T-cell (primary cell): ENCODE measurements around the gene DMRTB1. TPM values are rescaled to one million over a fixed set of nuclear protein-coding genes. Genes with fewer than 3 reads are reported as not detected.
A peak's percentile ranks its signal among the peaks of the same experiment; 100 is the strongest.

Source experiments
- ATAC-seq, 4 experiments: fragments of 200-7000 bp in 3 of 4; fragments of 150-1000 bp in 1 of 4; cut with Tn5 transposase; replicated peaks in 1 of 4; 1 replicate in 3 of 4; 2 replicates in 1 of 4; pipeline ENCODE4 v1.10.0; 2021; ENCODE audit warnings: moderate library complexity in 3 of 4, mild to moderate bottlenecking in 2 of 4, moderate number of reproducible peaks in 1 of 4
- CTCF ChIA-PET, 2 donors: fragments of 300-600 bp; sonication (Branson Sonifier 250); formaldehyde crosslinking; loops; one replicate each; lab custom pipeline; 2022; ENCODE audit warnings: antibody characterized with exemption in 2 of 2; lab: Charles Lee
- POLR2A ChIA-PET, 2 donors: fragments of 300-600 bp; sonication (Branson Sonifier 250); formaldehyde crosslinking; loops; one replicate each; lab custom pipeline; 2022; ENCODE audit warnings: antibody characterized with exemption in 2 of 2; lab: Charles Lee
- DNase-seq, 35 experiments: peaks; one replicate each; pipeline versions ENCODE4 v3.0.0 to v3.0.0-alpha.2; 2013 to 2023
- H3K27ac ChIP-seq: one replicate; pipeline ENCODE4 v1.5.1; 2013; ENCODE audit warnings: low read length
- H3K27me3 ChIP-seq, 2 experiments: replicated peaks in 1 of 2; 1 replicate in 1 of 2; 2 replicates in 1 of 2; pipeline versions ENCODE4 v1.6.1 to v1.7.0; 2013; ENCODE audit warnings: low read length in 1 of 2, mixed read lengths in 1 of 2; ENCODE audit not compliant: control insufficient read depth in 2 of 2, insufficient read depth in 2 of 2; ENCODE audit errors: extremely low read depth in 1 of 2
- H3K36me3 ChIP-seq, 2 donors: 1 replicate in 1 of 2; 2 replicates in 1 of 2; pipeline versions ENCODE4 v1.6.1 to v1.7.0; 2013; ENCODE audit warnings: low read length in 1 of 2; ENCODE audit not compliant: control insufficient read depth in 2 of 2, insufficient read depth in 1 of 2; ENCODE audit errors: extremely low read depth in 1 of 2
- H3K4me1 ChIP-seq, 2 experiments: 1 replicate in 1 of 2; 2 replicates in 1 of 2; pipeline versions ENCODE4 v1.6.1 to v1.7.0; 2013; ENCODE audit warnings: low read length in 2 of 2, mixed read lengths in 1 of 2; ENCODE audit not compliant: insufficient read depth in 2 of 2, control insufficient read depth in 1 of 2; ENCODE audit errors: extremely low read depth in 1 of 2
- H3K4me3 ChIP-seq, 2 donors: 1 replicate in 1 of 2; 2 replicates in 1 of 2; pipeline versions ENCODE4 v1.5.1 to v1.7.0; 2013; ENCODE audit warnings: mild to moderate bottlenecking in 2 of 2, low read length in 1 of 2, moderate library complexity in 1 of 2; ENCODE audit not compliant: control insufficient read depth in 1 of 2; ENCODE audit errors: extremely low read depth in 1 of 2
- H3K9me3 ChIP-seq: 2 replicates; pipeline ENCODE4 v1.7.0; 2013
- H3K27ac Mint-ChIP-seq, 2 donors: one replicate each; pipeline ENCODE4 v1.8.0; 2020 to 2021; ENCODE audit warnings: mild to moderate bottlenecking in 2 of 2, mixed read lengths in 2 of 2
- H3K27me3 Mint-ChIP-seq, 2 donors: one replicate each; pipeline ENCODE4 v1.8.0; 2021 to 2022; ENCODE audit warnings: mixed read lengths in 2 of 2
- H3K36me3 Mint-ChIP-seq: one replicate; pipeline ENCODE4 v1.8.0; 2021; ENCODE audit warnings: mixed read lengths
- H3K4me1 Mint-ChIP-seq, 3 donors: one replicate each; pipeline ENCODE4 v1.8.0; 2020 to 2022; ENCODE audit warnings: mixed read lengths in 3 of 3, mild to moderate bottlenecking in 1 of 3
- H3K4me3 Mint-ChIP-seq, 3 donors: one replicate each; pipeline ENCODE4 v1.8.0; 2020 to 2022; ENCODE audit warnings: mild to moderate bottlenecking in 3 of 3, mixed read lengths in 3 of 3, moderate library complexity in 3 of 3
- H3K9me3 Mint-ChIP-seq, 3 donors: one replicate each; pipeline ENCODE4 v1.8.0; 2020 to 2022; ENCODE audit warnings: mixed read lengths in 3 of 3
- WGBS: methylation state at CpG from one replicate; pipeline ENCODE4 v1.1.5; 2013; ENCODE audit warnings: missing lambda C conversion rate; ENCODE audit not compliant: insufficient coverage; 5-methylcytosine and 5-hydroxymethylcytosine counted together
- total RNA-seq, 35 experiments: library from RNA in 6 of 35; stranded (reverse) in 6 of 35; fragments of 120-200 nt in 1 of 35; gene quantifications; one replicate each; pipeline versions ENCODE4 v1.2.1 to v1.2.4 and lab custom pipeline; 2013 to 2026

Gene DMRTB1
- total RNA-seq, 5 donors from 2014 or later (not counting 1 experiment from before 2014, with no cell fraction given): not detected

DNA sequence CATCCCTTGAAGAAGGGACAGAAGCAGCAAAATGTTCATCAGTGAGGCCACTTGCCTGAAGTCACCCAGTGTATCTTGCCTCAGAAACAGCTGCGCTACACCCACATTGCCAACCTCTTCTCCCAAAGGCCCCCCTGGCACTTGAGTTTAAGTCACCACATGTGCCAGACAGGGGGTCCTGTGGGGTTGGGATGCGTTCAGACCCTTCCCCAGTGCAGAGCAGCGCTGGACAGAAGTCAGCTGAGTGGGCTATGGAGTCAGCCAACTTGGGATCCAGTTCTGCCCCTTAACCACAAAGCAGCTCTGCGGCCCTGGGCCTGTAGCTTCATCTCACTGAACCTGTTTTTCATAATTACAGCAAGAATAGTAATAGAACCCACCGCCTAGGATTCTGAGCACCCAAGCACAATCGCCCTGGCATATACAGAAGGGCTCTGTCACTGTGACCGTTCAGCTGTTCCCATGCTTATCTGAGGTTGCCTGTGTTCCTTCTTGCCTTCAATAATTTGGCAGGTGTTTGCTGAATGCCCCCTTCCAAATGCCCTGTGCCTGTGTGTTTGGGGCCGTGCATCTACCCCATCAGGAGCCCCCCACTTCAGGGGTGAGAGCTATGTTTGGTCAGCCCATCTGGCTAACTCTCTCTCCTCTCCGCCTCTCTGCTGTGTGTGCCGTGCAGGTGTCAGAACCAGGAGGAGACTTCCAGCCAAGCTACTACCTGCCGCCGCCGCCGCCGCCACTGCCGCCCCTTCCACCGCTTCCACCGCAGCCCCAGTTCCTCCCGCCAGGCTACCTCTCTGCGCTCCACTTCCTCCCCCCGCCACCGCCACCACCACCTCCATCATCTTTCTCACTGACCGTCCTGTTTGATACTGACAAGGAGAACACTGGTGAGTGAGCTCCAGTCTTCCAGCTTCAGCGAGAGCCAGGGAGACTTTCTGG lies 5.0 kb downstream of the DMRTB1 start:
- H3K9me3 Mint-ChIP-seq: no peaks in the 10 kb centered on the region
- POLR2A ChIA-PET: no interaction called here
- no peaks in the 10 kb centered on the region for H3K4me1 ChIP-seq
- no peak overlapping the region for H3K27ac ChIP-seq
- H3K9me3 ChIP-seq: no peaks in the 10 kb centered on the region
- no peaks in the 10 kb centered on the region for H3K27me3 Mint-ChIP-seq
- no peaks in the 10 kb centered on the region for H3K36me3 ChIP-seq
- ATAC-seq (no peak), DNase-seq (peak in 1 of 35 experiments; percentile 19)
- H3K27ac Mint-ChIP-seq: no peak overlapping the region
- CTCF ChIA-PET: no interaction called here
- WGBS: 89% methylated on average over 20 of the region's 24 CpGs
- H3K4me3 Mint-ChIP-seq: no peak overlapping the region
- H3K4me1 Mint-ChIP-seq: no peaks in the 10 kb centered on the region
- no peaks in the 10 kb centered on the region for H3K36me3 Mint-ChIP-seq
- peaks cover 0 to 3% of the 10 kb centered on the region in 2 experiments for H3K27me3 ChIP-seq
- no peak overlapping the region for H3K4me3 ChIP-seq

DNA sequence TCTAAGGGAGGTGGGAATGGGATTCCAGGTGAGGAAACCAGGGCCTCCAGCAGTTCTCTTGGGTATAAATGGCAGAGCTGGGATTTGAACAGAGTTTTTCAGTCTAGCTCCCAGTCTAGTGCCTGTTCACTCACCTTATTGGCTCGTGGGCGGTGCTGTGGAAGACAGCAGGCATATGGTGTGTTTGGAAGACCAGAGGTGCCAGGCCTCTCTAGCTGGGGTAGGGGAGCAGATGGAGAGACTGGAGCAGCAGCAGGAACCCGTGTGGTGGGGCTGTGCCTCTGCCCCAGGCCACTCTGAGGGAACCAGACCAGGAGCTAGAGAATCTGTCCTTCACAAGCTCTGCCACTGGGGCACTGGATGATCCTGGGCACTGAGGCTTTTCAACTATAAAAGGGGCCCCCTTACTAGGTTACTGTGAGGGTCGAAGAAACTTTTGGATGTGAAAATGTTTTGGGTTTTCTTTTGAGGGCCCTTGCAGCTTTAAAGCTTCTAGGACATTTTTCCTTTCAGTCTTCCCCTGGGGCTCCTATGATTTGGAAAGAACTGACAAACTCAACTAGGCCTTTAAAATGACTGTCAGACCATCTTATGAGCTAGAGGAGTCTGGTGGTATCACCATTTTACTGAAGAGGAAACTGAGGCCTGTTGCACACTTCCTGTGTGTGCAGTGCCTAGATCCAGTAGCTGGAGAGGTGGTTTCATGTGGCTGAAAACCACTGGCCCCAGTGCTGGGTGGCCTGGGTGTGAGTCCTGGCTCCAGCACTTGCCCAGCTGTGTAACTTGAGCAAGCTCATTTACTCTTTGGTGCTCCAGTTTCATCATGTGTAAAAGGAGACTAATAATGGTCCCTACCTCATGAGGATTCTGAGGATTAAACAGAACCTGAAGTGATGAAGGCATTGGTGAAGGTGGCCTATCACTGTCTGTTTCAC lies 6.1 kb downstream of the DMRTB1 start:
- Histone ChIP-seq H3K27ac (no peak overlapping the region), H3K27me3 (peaks cover 0 to 3% of the 10 kb centered on the region in 2 experiments), H3K9me3 (no peaks in the 10 kb centered on the region), H3K4me1 (no peaks in the 10 kb centered on the region), H3K36me3 (no peaks in the 10 kb centered on the region), H3K4me3 (no peak overlapping the region)
- Mint-ChIP-seq H3K27ac (no peak overlapping the region), H3K9me3 (no peaks in the 10 kb centered on the region), H3K36me3 (no peaks in the 10 kb centered on the region), H3K27me3 (no peaks in the 10 kb centered on the region), H3K4me3 (no peak overlapping the region), H3K4me1 (no peaks in the 10 kb centered on the region)
- ATAC-seq: no peak
- ChIA-PET POLR2A (interaction anchor here in 1 of 2 donors (0.6 kb wide), 1 partner anchor 60 kb away, joined by 3 read pairs; no protein-coding TSS in a partner anchor), CTCF (no interaction called here)
- 81% methylated on average over 4 of the region's 4 CpGs for WGBS
- no peak for DNase-seq

DNA sequence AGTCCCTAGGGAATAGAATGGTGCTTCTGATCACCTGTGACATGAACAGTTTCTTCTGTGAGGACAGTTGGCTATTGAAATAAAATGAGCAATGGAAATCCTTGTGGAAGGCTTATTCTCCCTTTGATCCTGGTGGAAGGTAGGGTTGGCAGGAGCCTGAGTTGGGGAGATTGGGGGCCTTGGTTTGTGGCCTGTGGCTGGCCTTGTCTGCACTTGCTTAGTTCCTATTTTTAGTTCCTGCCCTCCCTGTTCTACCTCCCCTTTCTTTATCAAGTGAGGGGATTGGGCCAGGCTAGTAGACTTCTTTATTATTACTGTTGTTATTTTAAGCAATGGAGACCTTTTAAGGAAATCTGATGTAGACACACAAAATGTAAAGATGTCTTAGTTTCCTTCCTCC lies 8.2 kb downstream of the DMRTB1 start:
- no peak for ATAC-seq
- H3K27ac Mint-ChIP-seq: no peak overlapping the region
- POLR2A ChIA-PET: no interaction called here
- H3K4me1 Mint-ChIP-seq: no peaks in the 10 kb centered on the region
- Histone ChIP-seq H3K4me1 (no peaks in the 10 kb centered on the region), H3K27me3 (no peaks in the 10 kb centered on the region), H3K36me3 (no peaks in the 10 kb centered on the region), H3K4me3 (no peak overlapping the region), H3K27ac (no peak overlapping the region), H3K9me3 (no peaks in the 10 kb centered on the region)
- H3K27me3 Mint-ChIP-seq: no peaks in the 10 kb centered on the region
- CTCF ChIA-PET: no interaction called here
- H3K36me3 Mint-ChIP-seq: no peaks in the 10 kb centered on the region
- DNase-seq: no peak
- H3K9me3 Mint-ChIP-seq: no peaks in the 10 kb centered on the region
- H3K4me3 Mint-ChIP-seq: no peak overlapping the region

DNA sequence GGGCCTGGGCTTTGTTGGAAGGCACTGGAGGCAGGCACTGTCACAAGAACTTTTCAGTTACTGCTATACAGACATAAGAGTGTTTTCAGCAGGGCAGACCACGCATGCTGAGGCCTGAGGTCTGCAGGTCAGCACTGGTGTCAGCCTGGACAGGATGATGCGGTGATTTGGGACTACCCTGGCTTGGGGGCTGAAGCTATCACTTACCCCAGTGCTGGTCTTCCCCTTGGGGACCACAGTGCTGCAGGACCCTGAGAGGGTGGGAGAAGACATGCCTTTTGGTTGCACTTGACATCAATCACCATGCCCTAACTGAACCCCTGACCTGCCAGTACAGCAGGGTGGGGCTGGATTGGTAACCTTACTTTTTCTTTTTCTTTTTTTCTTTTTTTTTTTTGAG lies 9.2 kb downstream of the DMRTB1 start:
- no peaks in the 10 kb centered on the region for H3K27me3 Mint-ChIP-seq
- H3K27ac Mint-ChIP-seq: no peak overlapping the region
- no peak overlapping the region for H3K27ac ChIP-seq
- H3K4me1 Mint-ChIP-seq: no peaks in the 10 kb centered on the region
- no peaks in the 10 kb centered on the region for H3K27me3 ChIP-seq
- H3K4me3 ChIP-seq: no peak overlapping the region
- peak in 1 of 4 experiments; percentile 24 for ATAC-seq
- no peaks in the 10 kb centered on the region for H3K36me3 Mint-ChIP-seq
- ChIA-PET POLR2A (no interaction called here), CTCF (no interaction called here)
- H3K9me3 Mint-ChIP-seq: no peaks in the 10 kb centered on the region
- H3K9me3 ChIP-seq: no peaks in the 10 kb centered on the region
- DNase-seq: no peak
- no peaks in the 10 kb centered on the region for H3K4me1 ChIP-seq
- no peak overlapping the region for H3K4me3 Mint-ChIP-seq
- H3K36me3 ChIP-seq: no peaks in the 10 kb centered on the region
- WGBS: 100% methylated on average over 2 of the region's 2 CpGs

DNA sequence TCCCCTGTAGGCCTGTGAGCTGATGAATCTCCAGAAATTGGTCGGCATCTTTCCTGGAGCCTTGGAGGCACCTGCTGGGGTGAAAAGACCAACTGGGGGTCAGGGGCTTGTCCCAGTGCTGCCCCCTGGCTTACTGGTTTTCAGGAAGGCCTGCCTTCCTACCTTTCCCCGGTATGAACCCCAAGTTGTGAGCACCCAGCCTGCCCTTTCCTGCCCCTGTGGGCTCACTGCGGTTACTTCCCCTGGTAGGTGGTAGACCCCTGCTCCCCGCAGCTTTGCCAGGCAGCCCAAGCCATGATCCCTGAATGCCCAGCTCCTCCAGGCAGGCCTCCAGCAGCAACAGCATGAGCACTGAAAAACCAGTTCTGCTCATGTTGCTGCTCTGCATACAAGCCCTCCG lies 10.2 kb downstream of the DMRTB1 start:
- H3K4me3 ChIP-seq: no peak overlapping the region
- 95% methylated on average over 5 of the region's 5 CpGs for WGBS
- ChIA-PET POLR2A (no interaction called here), CTCF (no interaction called here)
- H3K4me1 ChIP-seq: no peaks in the 10 kb centered on the region
- no peaks in the 10 kb centered on the region for H3K9me3 ChIP-seq
- no peaks in the 10 kb centered on the region for H3K27me3 ChIP-seq
- Mint-ChIP-seq H3K4me1 (no peaks in the 10 kb centered on the region), H3K36me3 (no peaks in the 10 kb centered on the region), H3K9me3 (no peaks in the 10 kb centered on the region), H3K27ac (no peak overlapping the region), H3K4me3 (no peak overlapping the region), H3K27me3 (no peaks in the 10 kb centered on the region)
- DNase-seq (no peak), ATAC-seq (no peak)
- H3K36me3 ChIP-seq: no peaks in the 10 kb centered on the region
- no peak overlapping the region for H3K27ac ChIP-seq

DNA sequence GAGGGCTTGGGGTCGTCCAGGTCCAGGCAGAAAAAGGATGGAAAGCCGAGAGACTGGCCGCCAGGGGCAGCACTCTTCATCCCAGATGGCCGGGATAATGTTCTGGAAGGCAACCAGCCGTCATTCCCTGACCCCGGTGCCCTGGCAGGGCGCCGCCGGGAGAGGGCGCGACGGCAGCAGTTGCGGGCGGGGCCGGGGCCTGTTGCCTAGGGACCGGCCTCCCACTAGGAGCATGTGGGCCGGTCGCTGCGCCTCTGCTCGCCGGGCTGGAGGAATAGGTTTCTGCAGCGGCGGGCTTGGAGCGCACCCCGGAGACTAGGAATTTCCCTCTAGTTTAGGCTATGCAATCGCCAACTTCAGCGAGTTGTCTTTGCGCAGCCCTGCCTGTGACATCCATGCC lies 11.0 kb downstream of the DMRTB1 start:
- Mint-ChIP-seq H3K36me3 (no peaks in the 10 kb centered on the region), H3K27ac (no peak overlapping the region), H3K4me3 (no peak overlapping the region), H3K9me3 (no peaks in the 10 kb centered on the region), H3K27me3 (no peaks in the 10 kb centered on the region), H3K4me1 (no peaks in the 10 kb centered on the region)
- Histone ChIP-seq H3K4me3 (no peak overlapping the region), H3K27me3 (no peaks in the 10 kb centered on the region), H3K9me3 (no peaks in the 10 kb centered on the region), H3K36me3 (no peaks in the 10 kb centered on the region), H3K27ac (no peak overlapping the region), H3K4me1 (no peaks in the 10 kb centered on the region)
- 72% methylated on average over 28 of the region's 28 CpGs for WGBS
- DNase-seq (no peak), ATAC-seq (no peak)
- ChIA-PET POLR2A (no interaction called here), CTCF (no interaction called here)
